ENCODE measurements around the gene IL1R1.

IL1R1 gene

GRCh38 chr2:102206666-102207341 is 64.3 kb downstream of the IL1R1 start:
- no peak for DNase-seq (ENCODE audit: low spot score)

- DNase-seq (ENCODE audit: low spot score): no peak
These were observed 66.2 kb downstream of the IL1R1 start for GRCh38 chr2:102208774-102209173.

- DNase-seq (ENCODE audit: low spot score): no peak
These were observed 66.9 kb downstream of the IL1R1 start for GRCh38 chr2:102209474-102209873.

- no peak for DNase-seq (ENCODE audit: low spot score)
These were observed 74.5 kb downstream of the IL1R1 start for GRCh38 chr2:102217032-102217431.

- no peak for DNase-seq (ENCODE audit: low spot score)
These were observed 82.5 kb downstream of the IL1R1 start for GRCh38 chr2:102224824-102225739.

GRCh38 chr2:102226171-102226570 is 83.6 kb downstream of the IL1R1 start:
- DNase-seq (ENCODE audit: low spot score): no peak

- DNase-seq (ENCODE audit: low spot score): no peak
These were observed 84.3 kb downstream of the IL1R1 start for GRCh38 chr2:102226612-102227391.

- DNase-seq (ENCODE audit: low spot score): no peak
These were observed 86.7 kb downstream of the IL1R1 start for GRCh38 chr2:102229141-102229769.
